ENCODE data around the gene KCNF1.

Gene KCNF1

DNA sequence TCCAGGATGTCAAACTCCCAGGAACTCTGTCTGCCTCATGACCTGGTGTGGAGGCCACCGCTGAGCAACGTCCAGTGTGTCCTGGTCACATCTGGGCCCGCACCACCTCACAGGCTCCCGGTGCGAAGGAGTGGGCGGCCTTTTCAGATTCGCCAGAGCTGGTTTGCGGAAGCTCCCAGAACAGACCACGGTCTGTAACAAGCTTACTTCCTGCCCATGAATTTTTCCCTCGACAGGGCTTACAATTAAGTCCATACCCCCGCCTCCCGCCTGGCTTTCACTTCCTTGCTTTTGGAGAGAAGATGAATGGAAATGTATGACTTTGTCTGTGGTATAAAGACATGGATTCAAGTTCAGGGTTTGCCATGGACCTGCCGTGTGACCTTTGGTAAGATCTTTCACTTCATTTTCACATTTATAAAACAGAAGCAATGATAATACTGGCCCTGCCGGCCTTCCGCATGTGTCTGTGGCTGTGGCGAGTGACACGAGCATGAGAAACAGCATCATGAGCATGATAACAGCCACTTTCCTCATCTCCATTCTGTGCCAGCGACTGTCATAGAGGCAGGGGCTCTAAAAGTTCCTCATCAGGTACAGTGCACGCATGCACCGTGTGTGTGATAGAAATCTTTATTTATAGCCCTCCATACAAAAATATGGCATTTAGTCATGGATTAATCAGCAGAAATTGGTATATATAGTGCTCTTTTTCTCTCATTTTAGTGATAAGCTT, 31.0 kb upstream of the KCNF1 start:
- no peak for FAIRE-seq
- no peak for TF ChIP-seq CTCF (IDR thresholded peaks at IDR 0.05; ENCODE audit: insufficient read depth, missing control alignments)
- DNase-seq (ENCODE audit: insufficient read length, low spot score) = no peak

GRCh38 chr2:10882568-10882967, 29.2 kb upstream of the KCNF1 start:
- DNase-seq (ENCODE audit: insufficient read length, low spot score) (no peak), FAIRE-seq (no peak)
- no peak for TF ChIP-seq CTCF (IDR thresholded peaks at IDR 0.05; ENCODE audit: insufficient read depth, missing control alignments)

DNA sequence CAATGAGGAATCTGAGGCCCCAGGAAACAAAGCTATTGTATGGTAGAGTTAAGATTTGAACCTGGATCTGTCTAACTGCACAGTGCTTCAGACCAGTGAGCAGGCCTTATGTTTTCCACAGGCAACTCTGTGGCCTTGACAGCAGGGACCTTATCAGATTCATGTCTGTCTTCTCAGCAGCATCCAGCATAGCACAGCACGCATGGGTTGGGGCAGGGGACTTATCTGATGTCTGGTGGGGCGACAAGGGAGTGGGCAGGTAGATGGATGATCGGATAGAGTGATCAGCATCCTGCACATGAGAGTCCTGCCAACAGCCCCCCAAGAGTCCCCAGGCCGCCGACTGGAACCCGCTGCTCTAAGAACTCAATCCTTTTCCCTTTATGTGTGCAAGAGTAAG, 28.7 kb upstream of the KCNF1 start:
- no peak for FAIRE-seq
- DNase-seq (ENCODE audit: insufficient read length, low spot score) = no peak
- TF ChIP-seq CTCF (IDR thresholded peaks at IDR 0.05; ENCODE audit: insufficient read depth, missing control alignments) = no peak

DNA sequence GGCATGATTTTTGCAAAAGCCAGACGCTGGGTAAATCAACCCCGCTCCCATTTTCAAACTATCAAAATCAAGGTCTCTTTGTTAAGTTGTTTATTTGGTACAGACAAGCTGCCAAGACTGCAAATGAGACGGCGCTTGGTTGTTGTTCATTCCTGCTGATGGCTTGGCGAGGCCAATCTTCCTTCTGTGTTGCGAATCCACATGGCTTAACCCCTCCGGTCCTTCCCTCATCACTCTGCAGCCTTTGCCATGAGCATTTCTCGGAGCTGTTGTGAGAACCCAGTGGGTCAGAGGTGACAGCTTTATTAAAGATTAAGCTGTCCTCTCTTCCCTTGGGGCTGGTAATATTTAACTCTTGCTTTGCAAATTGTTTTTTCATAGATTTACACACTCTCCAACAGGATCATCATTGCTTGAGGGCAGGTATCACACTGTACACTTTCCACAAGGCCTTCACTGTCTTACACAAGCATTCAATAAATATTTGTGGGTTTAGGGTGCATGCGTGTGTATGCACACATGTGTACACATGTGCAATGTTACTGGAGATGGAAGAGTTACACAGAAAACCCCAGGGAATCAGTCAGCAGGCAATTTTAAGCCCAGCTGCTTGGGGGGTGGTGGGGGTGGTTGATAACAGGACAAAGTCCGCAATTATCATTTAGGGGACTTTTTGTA, 27.8 kb upstream of the KCNF1 start:
- TF ChIP-seq CTCF (IDR thresholded peaks at IDR 0.05; ENCODE audit: insufficient read depth, missing control alignments) = no peak
- DNase-seq (ENCODE audit: insufficient read length, low spot score) (no peak), FAIRE-seq (no peak)

GRCh38 chr2:10884574-10884975, 27.2 kb upstream of the KCNF1 start:
- FAIRE-seq = no peak

GRCh38 chr2:10885094-10885860, 26.5 kb upstream of the KCNF1 start:
- FAIRE-seq (no peak), DNase-seq (ENCODE audit: insufficient read length, low spot score) (no peak)
- no peak for TF ChIP-seq CTCF (IDR thresholded peaks at IDR 0.05; ENCODE audit: insufficient read depth, missing control alignments)

More at GRCh38 chr2:10884574-10884975, 27.2 kb upstream of the KCNF1 start:
- no peak for TF ChIP-seq CTCF (IDR thresholded peaks at IDR 0.05; ENCODE audit: insufficient read depth, missing control alignments)
- DNase-seq (ENCODE audit: insufficient read length, low spot score) = no peak

Measured in D721Med (cell line).